GM12878 (cell line): ENCODE measurements around the gene IFNE. TPM values are rescaled to one million over a fixed set of nuclear protein-coding genes. Genes with fewer than 3 reads are reported as not detected.
A peak's percentile ranks its signal among the peaks of the same experiment; 100 is the strongest.

Experiments used
- ATAC-seq: fragments of 200-7000 bp; cut with Tn5 transposase; 3 replicates; pipeline ENCODE4 v1.9.1; 2020; ENCODE audit warnings: mild to moderate bottlenecking, moderate library complexity
- BruUV-seq: library from RNA; stranded (reverse); fragments of 400-500 nt; replicated peaks from 2 replicates; lab custom pipeline; 2021; lab: Mats Ljungman, UMichigan
- CTCF ChIA-PET: fragments of 300-600 bp; sonication (Branson Sonifier 250); formaldehyde crosslinking; extraction: SDS; loops from one replicate; lab custom pipeline; 2021; ENCODE audit warnings: inconsistent platforms; lab: Yijun Ruan, JAX
- POLR2A ChIA-PET: fragments of 350-600 bp; formaldehyde crosslinking; extraction: SDS; loops from one replicate; lab custom pipeline; 2021; ENCODE audit warnings: inconsistent platforms; lab: Charles Lee
- RAD21 ChIA-PET: fragments of 300-600 bp; sonication (Branson Sonifier 250); formaldehyde crosslinking; loops from one replicate; lab custom pipeline; 2023; ENCODE audit warnings: antibody characterized with exemption; ENCODE audit not compliant: unreplicated experiment; lab: Charles Lee
- SMC1A ChIA-PET: fragments of 300-600 bp; sonication (Branson Sonifier 250); formaldehyde crosslinking; loops from one replicate; lab custom pipeline; 2023; ENCODE audit not compliant: unreplicated experiment, uncharacterized antibody; lab: Charles Lee
- DNase-seq: peaks from one replicate; pipeline ENCODE4 v3.0.0-alpha.2; 2011; ENCODE audit warnings: low read depth, low spot score
- FAIRE-seq: peaks from 3 replicates; lab custom pipeline; 2011; peaks lifted over from hg19 to GRCh38; lab: Jason Lieb, UNC
- H2AFZ ChIP-seq: 2 replicates; pipeline ENCODE4 v1.6.0; 2011; ENCODE audit warnings: low read depth, low read length, control low read depth; ENCODE audit not compliant: control insufficient read depth
- H3K27ac ChIP-seq: 2 replicates; pipeline ENCODE4 v1.5.1; 2011; ENCODE audit warnings: control low read depth; ENCODE audit not compliant: control insufficient read depth, insufficient read depth
- H3K27me3 ChIP-seq, 2 experiments: replicated peaks in 1 of 2; 2 replicates each; pipeline versions ENCODE4 v1.6.0 to v1.6.1; 2011; ENCODE audit warnings: low read length in 1 of 2; ENCODE audit not compliant: control insufficient read depth in 2 of 2, insufficient read depth in 2 of 2
- H3K36me3 ChIP-seq, 2 experiments: 2 replicates each; pipeline ENCODE4 v1.5.1; 2011; ENCODE audit warnings: low read length in 1 of 2; ENCODE audit not compliant: control insufficient read depth in 2 of 2, insufficient read depth in 2 of 2
- H3K4me1 ChIP-seq: 2 replicates; pipeline ENCODE4 v1.6.1; 2011; ENCODE audit warnings: mild to moderate bottlenecking, low read length, moderate library complexity, mixed read lengths; ENCODE audit not compliant: control insufficient read depth, insufficient read depth
- H3K4me2 ChIP-seq: 2 replicates; pipeline ENCODE4 v1.6.0; 2011; ENCODE audit warnings: control low read depth; ENCODE audit not compliant: control insufficient read depth, insufficient read depth
- H3K4me3 ChIP-seq: fragments of 200-600 bp; sonication (generic); 2 replicates; pipeline ENCODE4 v1.5.1; 2016
- H3K79me2 ChIP-seq: 2 replicates; pipeline ENCODE4 v1.6.0; 2011; ENCODE audit warnings: low read length; ENCODE audit not compliant: control insufficient read depth, insufficient read depth
- H3K9ac ChIP-seq: 2 replicates; pipeline ENCODE4 v1.8.0; 2011; ENCODE audit warnings: low read length, control low read depth, mixed read lengths; ENCODE audit not compliant: control insufficient read depth, insufficient read depth
- H3K9me3 ChIP-seq: replicated peaks from 3 replicates; pipeline ENCODE4 v1.5.1; 2011; ENCODE audit warnings: mild to moderate bottlenecking, low read length; ENCODE audit not compliant: control insufficient read depth, insufficient read depth
- H4K20me1 ChIP-seq: 2 replicates; pipeline ENCODE4 v1.6.0; 2011; ENCODE audit not compliant: control insufficient read depth, insufficient read depth
- ASH2L ChIP-seq: fragments of 300-600, 200-600 bp; sonication (generic); IDR thresholded peaks from 2 replicates; pipeline ENCODE4 v1.6.1; 2017; ENCODE audit warnings: low read depth, mild to moderate bottlenecking, borderline replicate concordance
- CREM ChIP-seq: IDR thresholded peaks from 2 replicates; pipeline ENCODE4 v1.6.1; 2014; ENCODE audit warnings: antibody characterized with exemption, low read depth
- IKZF2 ChIP-seq, 2 experiments: fragments of 450-650 bp; IDR thresholded peaks; 2 replicates each; pipeline ENCODE4 v1.6.1; 2017; ENCODE audit warnings: mild to moderate bottlenecking in 2 of 2, moderate library complexity in 2 of 2
- IRF5 ChIP-seq: fragments of 450-650 bp; IDR thresholded peaks from 2 replicates; pipeline ENCODE4 v1.6.1; 2017; ENCODE audit warnings: borderline replicate concordance
- JUND ChIP-seq: IDR thresholded peaks from 2 replicates; pipeline ENCODE4 v1.6.1; 2012; ENCODE audit warnings: low read depth, mild to moderate bottlenecking, low read length, improper control_type of control experiment, moderate library complexity
- MEF2B ChIP-seq: fragments of 450-650 bp; IDR thresholded peaks from 2 replicates; pipeline ENCODE4 v1.6.1; 2018; ENCODE audit warnings: mild to moderate bottlenecking, moderate library complexity; ENCODE audit not compliant: partially characterized antibody, poor library complexity, severe bottlenecking
- POU2F2 ChIP-seq: IDR thresholded peaks from 3 replicates; pipeline ENCODE4 v1.6.1; 2011; ENCODE audit warnings: low read depth, mild to moderate bottlenecking, low read length, borderline replicate concordance
- PRDM15 ChIP-seq: fragments of 450-650 bp; formaldehyde crosslinking; IDR thresholded peaks from 2 replicates; pipeline ENCODE4 v1.4.0; 2020; ENCODE audit warnings: mild to moderate bottlenecking, moderate library complexity
- TCF3 ChIP-seq: IDR thresholded peaks from 2 replicates; pipeline ENCODE4 v1.6.1; 2012; ENCODE audit warnings: low read depth, mild to moderate bottlenecking, low read length, borderline replicate concordance; ENCODE audit not compliant: insufficient read depth
- TCF7 ChIP-seq: IDR thresholded peaks from 2 replicates; pipeline ENCODE4 v1.6.1; 2014; ENCODE audit warnings: antibody characterized with exemption, borderline replicate concordance
- ZBTB4 ChIP-seq: fragments of 450-650 bp; formaldehyde crosslinking; IDR thresholded peaks from 2 replicates; pipeline ENCODE4 v1.4.0; 2022; ENCODE audit warnings: mild to moderate bottlenecking, moderate library complexity
- WGBS: methylation state at CpG from one replicate; pipeline ENCODE4 v1.1.6; 2016; ENCODE audit warnings: low lambda C conversion rate; ENCODE audit not compliant: insufficient replicate concordance, insufficient coverage; ENCODE audit errors: missing lambda C conversion rate; 5-methylcytosine and 5-hydroxymethylcytosine counted together
- in situ Hi-C: fragments of 300-500 bp; cut with MboI; formaldehyde crosslinking; loops from 9 replicates; pipeline ENCODE4 v1.14.3; 2018; ENCODE audit warnings: mixed read lengths
- intact Hi-C: fragments of 100-400 bp; cut with micrococcal nuclease; formaldehyde crosslinking; loops from one replicate; pipeline ENCODE4 v1.14.2; 2022; ENCODE audit not compliant: unreplicated experiment
- polyA plus RNA-seq, 11 experiments: library from polyadenylated mRNA; depleted of rRNA in 4 of 11; unstranded in 6 of 11; stranded (reverse) in 5 of 11; fragments of >200 nt; fragmentation: Nextera tagmentation in 4 of 11; fragmentation: Illumina TruSeq in 1 of 11; extraction: Ambion mirVana in 4 of 11; extraction: Trizol in 1 of 11; gene quantifications; 1 replicate in 1 of 11; 2 replicates in 10 of 11; pipeline versions ENCODE4 v1.2.1 to v1.2.3, GENCODE V29; 2011 to 2016; ENCODE audit warnings: inconsistent platforms in 2 of 11, missing spikeins in 2 of 11, low read depth in 1 of 11
- total RNA-seq, 4 experiments: library from RNA; depleted of rRNA in 3 of 4; stranded (reverse); fragments of >200 nt in 3 of 4; fragmentation: Illumina TruSeq in 1 of 4; extraction: Trizol in 1 of 4; gene quantifications; 2 replicates each; pipeline versions ENCODE4 v1.2.1 to v1.2.3, GENCODE V29; 2013 to 2021
- TF ChIP-seq, protein P1 (sequence below): fragments of 450-650 bp; IDR thresholded peaks from 2 replicates; pipeline ENCODE4 v1.6.1; 2014; ENCODE audit warnings: mild to moderate bottlenecking

The IFNE gene
- total and polyA plus RNA-seq, 10 of the 15 experiments (the other 5 are each of a cell fraction or from before 2014, with no cell fraction given) = not detected

DNA sequence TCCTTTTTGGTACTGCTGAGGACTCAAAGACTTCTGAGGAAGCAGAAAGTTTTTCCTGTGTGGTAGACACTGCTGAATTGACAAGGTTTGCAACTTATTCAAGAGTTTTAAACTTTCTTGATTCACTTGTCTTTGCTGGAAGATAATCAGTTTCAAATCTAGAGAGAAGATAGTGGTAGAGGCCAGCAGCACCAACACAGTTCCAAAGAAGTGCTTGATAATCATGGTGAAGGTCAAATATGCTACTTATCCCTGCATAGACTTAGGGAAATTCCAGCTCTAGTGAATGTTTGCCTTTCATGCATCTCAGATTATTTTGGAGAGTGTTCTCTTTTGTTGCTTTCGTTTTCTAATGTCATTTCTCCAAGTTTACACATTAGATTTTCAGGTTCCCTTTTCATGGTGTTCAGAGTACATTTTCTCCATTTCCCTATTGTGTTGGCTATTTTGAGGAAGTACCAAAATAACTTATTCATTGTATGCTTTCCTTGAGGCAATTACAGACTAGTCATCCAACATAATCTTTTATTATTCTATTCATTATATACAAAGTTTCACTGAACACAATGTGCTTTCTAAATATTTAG is 550 bp downstream of the IFNE start (continued):
- peak; percentile 15 to 34; a peak in 2 of 4 replicates for TF ChIP-seq IKZF2 (IDR thresholded peaks at IDR 0.05)
- TF ChIP-seq ZBTB4 (CRISPR knock-in tag) = no peak
- TF ChIP-seq MEF2B = no peak

DNA sequence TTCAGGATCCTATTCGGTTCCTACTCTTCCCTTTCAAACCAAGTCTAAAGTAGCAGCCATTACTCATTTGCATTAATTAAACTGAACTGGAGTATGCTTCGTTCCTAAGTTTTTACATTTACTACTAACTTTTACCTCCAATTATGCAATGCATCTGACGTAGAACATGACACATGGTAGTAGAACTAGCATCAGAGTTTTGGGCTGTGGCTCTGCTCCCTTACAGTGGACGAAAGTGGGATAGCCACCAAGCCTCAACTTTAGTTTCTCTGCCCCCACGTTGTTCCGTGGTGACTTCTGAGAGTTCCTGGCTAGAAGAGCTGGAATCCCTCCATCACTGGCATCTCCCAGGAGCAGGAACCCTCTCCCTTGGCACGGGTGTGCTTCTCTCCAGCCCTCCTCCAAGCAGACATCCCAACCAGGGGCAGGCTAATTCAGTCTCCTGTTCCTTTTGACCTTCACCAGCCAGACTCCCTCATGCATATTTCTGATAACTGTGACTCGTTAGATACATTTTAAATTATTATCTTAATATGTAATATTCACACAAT is 2.9 kb downstream of the IFNE start:
- Histone ChIP-seq H3K4me3 (no peak overlapping the region), H3K9ac (no peak overlapping the region), H3K36me3 (no peaks in the 10 kb centered on the region), H3K79me2 (no peaks in the 10 kb centered on the region), H3K9me3 (no peaks in the 10 kb centered on the region; the same call in 2 of the 3 replicates), H3K4me1 (peaks cover 3% of the 10 kb centered on the region; the same call in 1 of the 2 replicates), H3K27ac (no peak overlapping the region), H2AFZ (no peak overlapping the region), H3K27me3 (peaks cover 0 to 3% of the 10 kb centered on the region in 2 experiments; a peak in 1 of 4 replicates), H3K4me2 (no peak overlapping the region), H4K20me1 (no peaks in the 10 kb centered on the region)
- SMC1A ChIA-PET = no interaction called here
- no TSS peak for BruUV-seq
- in situ Hi-C loops (no loop called here), intact Hi-C loops (no loop called here)
- WGBS = 12% methylated on average over 8 of the region's 8 CpGs
- RAD21 ChIA-PET = interaction anchor here (0.8 to 1.7 kb wide), 2 partner anchors 45 to 153 kb away, joined by 3 read pairs; no protein-coding TSS in a partner anchor
- no peak for DNase-seq
- POLR2A ChIA-PET = no interaction called here
- FAIRE-seq = no peak
- CTCF ChIA-PET = no interaction called here
- ATAC-seq = peak; percentile 48
- TF ChIP-seq CREM (no peak), TCF3 (no peak), PRDM15 (CRISPR knock-in tag) (no peak), POU2F2 (no peak), JUND (no peak), ASH2L (no peak), IRF5 (no peak), TCF7 (no peak)
- TF ChIP-seq, protein P1, sequence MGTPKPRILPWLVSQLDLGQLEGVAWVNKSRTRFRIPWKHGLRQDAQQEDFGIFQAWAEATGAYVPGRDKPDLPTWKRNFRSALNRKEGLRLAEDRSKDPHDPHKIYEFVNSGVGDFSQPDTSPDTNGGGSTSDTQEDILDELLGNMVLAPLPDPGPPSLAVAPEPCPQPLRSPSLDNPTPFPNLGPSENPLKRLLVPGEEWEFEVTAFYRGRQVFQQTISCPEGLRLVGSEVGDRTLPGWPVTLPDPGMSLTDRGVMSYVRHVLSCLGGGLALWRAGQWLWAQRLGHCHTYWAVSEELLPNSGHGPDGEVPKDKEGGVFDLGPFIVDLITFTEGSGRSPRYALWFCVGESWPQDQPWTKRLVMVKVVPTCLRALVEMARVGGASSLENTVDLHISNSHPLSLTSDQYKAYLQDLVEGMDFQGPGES = no peak
